Astrocyte (in vitro differentiated cells and primary cell): ENCODE measurements around the gene C6orf58.

ENCODE experiments used
- EZH2 ChIP-seq: IDR thresholded peaks from 2 replicates; pipeline ENCODE4 v1.6.1; 2012; ENCODE audit warnings: mild to moderate bottlenecking, low read length, inconsistent platforms; ENCODE audit not compliant: insufficient read depth
- TF ChIP-seq, protein P1 (sequence below): IDR thresholded peaks from 2 replicates; pipeline ENCODE4 v1.5.1; 2011; ENCODE audit warnings: low read depth, mild to moderate bottlenecking, inconsistent platforms, low read length, moderate library complexity; ENCODE audit not compliant: insufficient read depth

DNA sequence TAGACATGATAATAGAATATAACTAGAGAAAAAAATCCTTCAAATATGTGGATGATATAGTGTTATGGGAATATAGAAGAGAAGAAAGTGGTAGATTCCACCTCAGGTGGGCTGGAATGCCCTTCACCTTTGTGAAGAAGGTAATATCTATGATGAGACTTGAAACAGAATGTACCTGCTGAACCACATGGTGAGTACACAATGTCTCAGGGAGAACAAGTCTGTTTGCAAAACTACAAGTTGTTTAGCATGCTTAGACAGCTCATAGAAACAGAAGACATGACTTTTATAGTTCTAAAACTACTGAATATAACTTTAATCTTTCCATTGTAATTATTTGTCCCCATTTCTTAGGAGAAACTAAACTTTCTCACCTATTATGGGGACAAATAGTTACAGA is 12.2 kb downstream of the C6orf58 start:
- TF ChIP-seq, protein P1, sequence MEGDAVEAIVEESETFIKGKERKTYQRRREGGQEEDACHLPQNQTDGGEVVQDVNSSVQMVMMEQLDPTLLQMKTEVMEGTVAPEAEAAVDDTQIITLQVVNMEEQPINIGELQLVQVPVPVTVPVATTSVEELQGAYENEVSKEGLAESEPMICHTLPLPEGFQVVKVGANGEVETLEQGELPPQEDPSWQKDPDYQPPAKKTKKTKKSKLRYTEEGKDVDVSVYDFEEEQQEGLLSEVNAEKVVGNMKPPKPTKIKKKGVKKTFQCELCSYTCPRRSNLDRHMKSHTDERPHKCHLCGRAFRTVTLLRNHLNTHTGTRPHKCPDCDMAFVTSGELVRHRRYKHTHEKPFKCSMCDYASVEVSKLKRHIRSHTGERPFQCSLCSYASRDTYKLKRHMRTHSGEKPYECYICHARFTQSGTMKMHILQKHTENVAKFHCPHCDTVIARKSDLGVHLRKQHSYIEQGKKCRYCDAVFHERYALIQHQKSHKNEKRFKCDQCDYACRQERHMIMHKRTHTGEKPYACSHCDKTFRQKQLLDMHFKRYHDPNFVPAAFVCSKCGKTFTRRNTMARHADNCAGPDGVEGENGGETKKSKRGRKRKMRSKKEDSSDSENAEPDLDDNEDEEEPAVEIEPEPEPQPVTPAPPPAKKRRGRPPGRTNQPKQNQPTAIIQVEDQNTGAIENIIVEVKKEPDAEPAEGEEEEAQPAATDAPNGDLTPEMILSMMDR, result no peak
- TF ChIP-seq EZH2, result no peak
